ENCODE measurements around the gene CSRNP3. TPM values are rescaled to one million over a fixed set of nuclear protein-coding genes. Genes with fewer than 3 reads are reported as not detected.

CSRNP3 gene
- total RNA-seq, 1 donor from 2014 or later: 31.2 TPM

GRCh38 chr2:165725421-165725820 is 255.9 kb downstream of the CSRNP3 start:
- DNase-seq (ENCODE audit: low spot score in 2 of 2, unreplicated experiment in 2 of 2): no peak
- Mint-ChIP-seq H3K27me3 (ENCODE audit: low read depth) (peaks cover 5% of the 10 kb centered on the region), H3K4me1 (no peaks in the 10 kb centered on the region), H3K36me3 (no peaks in the 10 kb centered on the region), H3K9me3 (peaks cover 11% of the 10 kb centered on the region), H3K27ac (no peak overlapping the region), H3K4me3 (no peak overlapping the region)
- TF ChIP-seq CTCF (IDR thresholded peaks at IDR 0.05; ENCODE audit: unreplicated experiment): no peak

Other genes starting within 250 kb of the CSRNP3 start
- 1.9 to 2.9 TPM (median 2.5 TPM) in 3 replicates for gene SCN2A, start 230.3 kb upstream of the CSRNP3 start, total RNA-seq